HepG2 (cell line): ENCODE measurements around the gene ICAM5. TPM values are rescaled to one million over a fixed set of nuclear protein-coding genes. Genes with fewer than 3 reads are reported as not detected.

Experiments used
- ATF7 ChIP-seq, 2 experiments: fragments of 450-650 bp in 1 of 2; sonication (generic) in 1 of 2; formaldehyde crosslinking in 1 of 2; IDR thresholded peaks; 2 replicates each; pipeline versions ENCODE4 v1.4.0 to v1.6.1; 2016 to 2020; ENCODE audit warnings: antibody characterized with exemption in 1 of 2, mild to moderate bottlenecking in 1 of 2, missing genetic modification reagents in 1 of 2
- CENPX ChIP-seq: sonication (generic); formaldehyde crosslinking; IDR thresholded peaks from 2 replicates; pipeline ENCODE4 v1.9.0; 2021; ENCODE audit warnings: mild to moderate bottlenecking, missing genetic modification reagents, moderate library complexity
- FLYWCH1 ChIP-seq: sonication (generic); formaldehyde crosslinking; IDR thresholded peaks from 2 replicates; pipeline ENCODE4 v1.8.1; 2023; ENCODE audit warnings: mild to moderate bottlenecking, missing genetic modification reagents
- FOXO1 ChIP-seq: sonication (generic); formaldehyde crosslinking; IDR thresholded peaks from 2 replicates; pipeline ENCODE4 v1.4.0; 2020; ENCODE audit warnings: missing genetic modification reagents
- ISX ChIP-seq: sonication (generic); formaldehyde crosslinking; conservative IDR thresholded peaks from 2 replicates; pipeline ENCODE4 v1.5.0; 2020; ENCODE audit warnings: missing genetic modification reagents
- KMT2B ChIP-seq: IDR thresholded peaks from 2 replicates; pipeline ENCODE4 v1.6.1; 2016; ENCODE audit warnings: missing genetic modification reagents, missing compliant biosample characterization
- MEIS1 ChIP-seq: sonication (generic); formaldehyde crosslinking; IDR thresholded peaks from 2 replicates; pipeline ENCODE4 v1.9.0; 2021; ENCODE audit warnings: mild to moderate bottlenecking, missing genetic modification reagents, moderate library complexity, borderline replicate concordance
- PBX3 ChIP-seq: sonication (generic); formaldehyde crosslinking; IDR thresholded peaks from 2 replicates; pipeline ENCODE4 v1.8.1; 2023; ENCODE audit warnings: missing genetic modification reagents, inconsistent platforms, borderline replicate concordance
- POGK ChIP-seq: sonication (generic); formaldehyde crosslinking; conservative IDR thresholded peaks from 2 replicates; pipeline ENCODE4 v1.8.0; 2022; ENCODE audit warnings: mild to moderate bottlenecking, moderate library complexity, missing genetic modification reagents
- SNRNP70 ChIP-seq: fragments of 200-400 bp; formaldehyde crosslinking; IDR thresholded peaks from 2 replicates; pipeline ENCODE4 v1.6.1; 2017; ENCODE audit warnings: mild to moderate bottlenecking, low read depth, low read length, moderate library complexity
- ZNF343 ChIP-seq: sonication (generic); formaldehyde crosslinking; IDR thresholded peaks from 2 replicates; pipeline ENCODE4 v1.4.0; 2020; ENCODE audit warnings: mild to moderate bottlenecking, missing genetic modification reagents
- ZNF354B ChIP-seq: sonication (generic); formaldehyde crosslinking; IDR thresholded peaks from 2 replicates; pipeline ENCODE4 v1.8.0; 2022; ENCODE audit warnings: mild to moderate bottlenecking, missing genetic modification reagents
- ZNF496 ChIP-seq: sonication (generic); formaldehyde crosslinking; IDR thresholded peaks from 2 replicates; pipeline ENCODE4 v1.8.1; 2023; ENCODE audit warnings: mild to moderate bottlenecking, moderate library complexity, missing genetic modification reagents; ENCODE audit not compliant: insufficient replicate concordance
- ZNF552 ChIP-seq: sonication (generic); formaldehyde crosslinking; IDR thresholded peaks from 2 replicates; pipeline ENCODE4 v1.9.0; 2022; ENCODE audit warnings: missing genetic modification reagents, mild to moderate bottlenecking, borderline replicate concordance
- ZNF572 ChIP-seq: sonication (generic); formaldehyde crosslinking; IDR thresholded peaks from 2 replicates; pipeline ENCODE4 v1.5.1; 2020; ENCODE audit warnings: mild to moderate bottlenecking, missing genetic modification reagents
- ZNF772 ChIP-seq: sonication (generic); formaldehyde crosslinking; IDR thresholded peaks from 2 replicates; pipeline ENCODE4 v1.5.0; 2020; ENCODE audit warnings: mild to moderate bottlenecking, missing genetic modification reagents
- polyA plus RNA-seq, 8 experiments: library from polyadenylated mRNA; depleted of rRNA in 3 of 8; stranded (reverse) in 7 of 8; unstranded in 1 of 8; fragments of >200 nt; fragmentation: Illumina TruSeq in 4 of 8; extraction: Trizol in 4 of 8; gene quantifications; 2 replicates each; pipeline versions ENCODE4 v1.2.1 to v1.2.3, GENCODE V29; 2011 to 2016; ENCODE audit warnings: low read depth in 4 of 8, missing spikeins in 1 of 8, mixed read lengths in 1 of 8; ENCODE audit not compliant: insufficient read depth in 1 of 8
- total RNA-seq, 5 experiments: library from RNA; depleted of rRNA; stranded (reverse); fragments of >200 nt; fragmentation: Illumina TruSeq; extraction: Trizol; gene quantifications; 2 replicates each; pipeline ENCODE4 v1.2.3, GENCODE V29; 2016; ENCODE audit warnings: low read depth in 1 of 5
- TF ChIP-seq, protein P1 (sequence below): sonication (generic); formaldehyde crosslinking; IDR thresholded peaks from 2 replicates; pipeline ENCODE4 v1.4.0; 2020; ENCODE audit warnings: missing genetic modification reagents
- TF ChIP-seq, protein P2 (sequence below): sonication (generic); formaldehyde crosslinking; IDR thresholded peaks from 2 replicates; pipeline ENCODE4 v1.4.0; 2020; ENCODE audit warnings: missing genetic modification reagents
- TF ChIP-seq, protein P3 (sequence below): sonication (generic); formaldehyde crosslinking; IDR thresholded peaks from 2 replicates; pipeline ENCODE4 v1.4.0; 2020; ENCODE audit warnings: missing genetic modification reagents

ICAM5 gene
- total and polyA plus RNA-seq, 2 of the 13 experiments (the other 11 are each of a cell fraction or from before 2014, with no cell fraction given): 0.46 to 1.6 TPM

DNA sequence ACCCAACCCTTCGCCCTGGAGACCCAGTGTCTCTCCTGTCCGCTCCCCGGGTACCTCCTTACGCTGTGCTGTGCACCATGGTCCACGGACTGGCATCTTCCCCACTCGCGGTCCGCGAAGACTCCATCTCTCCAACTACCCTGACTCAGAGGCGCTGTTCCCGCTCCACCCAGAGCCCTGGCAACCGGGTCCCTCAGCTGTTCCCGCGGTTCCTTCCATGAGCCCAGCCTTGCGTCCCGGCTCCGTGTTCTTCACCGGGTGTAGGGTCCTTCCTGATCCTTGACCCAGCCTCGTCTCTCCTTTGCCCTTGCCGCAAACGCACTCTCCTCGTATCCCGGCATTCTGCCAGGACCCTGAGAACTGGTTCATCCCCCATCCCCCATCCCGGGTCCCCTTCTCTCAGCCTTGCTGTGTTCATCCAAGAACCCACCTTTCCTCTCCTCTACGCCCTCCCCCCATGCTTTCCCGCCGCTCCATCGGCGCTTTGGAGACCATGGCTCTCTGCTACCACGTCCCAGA lies 664 bp downstream of the ICAM5 start (continued):
- TF ChIP-seq, protein P1, sequence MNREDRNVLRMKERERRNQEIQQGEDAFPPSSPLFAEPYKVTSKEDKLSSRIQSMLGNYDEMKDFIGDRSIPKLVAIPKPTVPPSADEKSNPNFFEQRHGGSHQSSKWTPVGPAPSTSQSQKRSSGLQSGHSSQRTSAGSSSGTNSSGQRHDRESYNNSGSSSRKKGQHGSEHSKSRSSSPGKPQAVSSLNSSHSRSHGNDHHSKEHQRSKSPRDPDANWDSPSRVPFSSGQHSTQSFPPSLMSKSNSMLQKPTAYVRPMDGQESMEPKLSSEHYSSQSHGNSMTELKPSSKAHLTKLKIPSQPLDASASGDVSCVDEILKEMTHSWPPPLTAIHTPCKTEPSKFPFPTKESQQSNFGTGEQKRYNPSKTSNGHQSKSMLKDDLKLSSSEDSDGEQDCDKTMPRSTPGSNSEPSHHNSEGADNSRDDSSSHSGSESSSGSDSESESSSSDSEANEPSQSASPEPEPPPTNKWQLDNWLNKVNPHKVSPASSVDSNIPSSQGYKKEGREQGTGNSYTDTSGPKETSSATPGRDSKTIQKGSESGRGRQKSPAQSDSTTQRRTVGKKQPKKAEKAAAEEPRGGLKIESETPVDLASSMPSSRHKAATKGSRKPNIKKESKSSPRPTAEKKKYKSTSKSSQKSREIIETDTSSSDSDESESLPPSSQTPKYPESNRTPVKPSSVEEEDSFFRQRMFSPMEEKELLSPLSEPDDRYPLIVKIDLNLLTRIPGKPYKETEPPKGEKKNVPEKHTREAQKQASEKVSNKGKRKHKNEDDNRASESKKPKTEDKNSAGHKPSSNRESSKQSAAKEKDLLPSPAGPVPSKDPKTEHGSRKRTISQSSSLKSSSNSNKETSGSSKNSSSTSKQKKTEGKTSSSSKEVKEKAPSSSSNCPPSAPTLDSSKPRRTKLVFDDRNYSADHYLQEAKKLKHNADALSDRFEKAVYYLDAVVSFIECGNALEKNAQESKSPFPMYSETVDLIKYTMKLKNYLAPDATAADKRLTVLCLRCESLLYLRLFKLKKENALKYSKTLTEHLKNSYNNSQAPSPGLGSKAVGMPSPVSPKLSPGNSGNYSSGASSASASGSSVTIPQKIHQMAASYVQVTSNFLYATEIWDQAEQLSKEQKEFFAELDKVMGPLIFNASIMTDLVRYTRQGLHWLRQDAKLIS: no peak
- TF ChIP-seq FLYWCH1 (CRISPR knock-in tag): 0 out of 2 replicates have a peak, but pooled peaks have one; percentile 28
- no peak for TF ChIP-seq ISX (CRISPR knock-in tag)
- no peak for TF ChIP-seq PBX3 (CRISPR knock-in tag)
- TF ChIP-seq MEIS1 (CRISPR knock-in tag): no peak
- peak; percentile 15; the same call in 1 of the 2 replicates for TF ChIP-seq ZNF572
- TF ChIP-seq CENPX: no peak
- TF ChIP-seq ZNF772 (CRISPR knock-in tag): no peak
- TF ChIP-seq POGK (CRISPR knock-in tag): no peak
- no peak for TF ChIP-seq ZNF496 (CRISPR knock-in tag)
- no peak for TF ChIP-seq KMT2B (CRISPR knock-in tag)
- TF ChIP-seq, protein P2, sequence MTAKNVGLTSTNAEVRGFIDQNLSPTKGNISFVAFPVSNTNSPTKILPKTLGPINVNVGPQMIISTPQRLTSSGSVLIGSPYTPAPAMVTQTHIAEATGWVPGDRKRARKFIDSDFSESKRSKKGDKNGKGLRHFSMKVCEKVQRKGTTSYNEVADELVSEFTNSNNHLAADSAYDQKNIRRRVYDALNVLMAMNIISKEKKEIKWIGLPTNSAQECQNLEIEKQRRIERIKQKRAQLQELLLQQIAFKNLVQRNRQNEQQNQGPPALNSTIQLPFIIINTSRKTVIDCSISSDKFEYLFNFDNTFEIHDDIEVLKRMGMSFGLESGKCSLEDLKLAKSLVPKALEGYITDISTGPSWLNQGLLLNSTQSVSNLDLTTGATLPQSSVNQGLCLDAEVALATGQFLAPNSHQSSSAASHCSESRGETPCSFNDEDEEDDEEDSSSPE: no peak
- TF ChIP-seq ZNF552 (CRISPR knock-in tag): no peak
- 0 out of 2 replicates have a peak, but pooled peaks have one; percentile 65 for TF ChIP-seq ZNF343 (CRISPR knock-in tag)
- no peak for TF ChIP-seq FOXO1 (CRISPR knock-in tag)
- TF ChIP-seq, protein P3, sequence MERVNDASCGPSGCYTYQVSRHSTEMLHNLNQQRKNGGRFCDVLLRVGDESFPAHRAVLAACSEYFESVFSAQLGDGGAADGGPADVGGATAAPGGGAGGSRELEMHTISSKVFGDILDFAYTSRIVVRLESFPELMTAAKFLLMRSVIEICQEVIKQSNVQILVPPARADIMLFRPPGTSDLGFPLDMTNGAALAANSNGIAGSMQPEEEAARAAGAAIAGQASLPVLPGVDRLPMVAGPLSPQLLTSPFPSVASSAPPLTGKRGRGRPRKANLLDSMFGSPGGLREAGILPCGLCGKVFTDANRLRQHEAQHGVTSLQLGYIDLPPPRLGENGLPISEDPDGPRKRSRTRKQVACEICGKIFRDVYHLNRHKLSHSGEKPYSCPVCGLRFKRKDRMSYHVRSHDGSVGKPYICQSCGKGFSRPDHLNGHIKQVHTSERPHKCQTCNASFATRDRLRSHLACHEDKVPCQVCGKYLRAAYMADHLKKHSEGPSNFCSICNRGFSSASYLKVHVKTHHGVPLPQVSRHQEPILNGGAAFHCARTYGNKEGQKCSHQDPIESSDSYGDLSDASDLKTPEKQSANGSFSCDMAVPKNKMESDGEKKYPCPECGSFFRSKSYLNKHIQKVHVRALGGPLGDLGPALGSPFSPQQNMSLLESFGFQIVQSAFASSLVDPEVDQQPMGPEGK (CRISPR knock-in tag): no peak
- no peak for TF ChIP-seq ATF7 (IDR thresholded peaks at IDR 0.05)
- 0 out of 2 replicates have a peak, but pooled peaks have one; percentile 58 for TF ChIP-seq ATF7 (CRISPR knock-in tag; IDR thresholded peaks at IDR 0.05)
- no peak for TF ChIP-seq ZNF354B
- TF ChIP-seq SNRNP70: no peak
